Neural cell (in vitro differentiated cells): ENCODE measurements around the gene OR6C2.

Experiments
- EP300 ChIP-seq: fragments of 450-650 bp; conservative IDR thresholded peaks from 2 replicates; pipeline ENCODE4 v1.6.1; 2014; ENCODE audit warnings: antibody characterized with exemption, mild to moderate bottlenecking, moderate library complexity; ENCODE audit not compliant: poor library complexity, severe bottlenecking
- EZH2 ChIP-seq: fragments of 200-600, 300-800 bp; shearing (Covaris generic), sonication (generic); IDR thresholded peaks from 2 replicates; pipeline ENCODE4 v1.6.1; 2014; ENCODE audit warnings: antibody characterized with exemption, low read length, borderline replicate concordance, mild to moderate bottlenecking; ENCODE audit not compliant: insufficient read depth, poor library complexity, severe bottlenecking
- POLR2AphosphoS5 ChIP-seq: IDR thresholded peaks from 2 replicates; pipeline ENCODE4 v1.6.1; 2012
- RAD21 ChIP-seq: fragments of 450-650 bp; conservative IDR thresholded peaks from 2 replicates; pipeline ENCODE4 v1.6.1; 2014; ENCODE audit warnings: antibody characterized with exemption, mild to moderate bottlenecking, moderate library complexity
- TF ChIP-seq, protein P1 (sequence below): fragments of 450-650 bp; IDR thresholded peaks from 2 replicates; pipeline ENCODE4 v1.5.1; 2014; ENCODE audit warnings: antibody characterized with exemption, mild to moderate bottlenecking, moderate library complexity; ENCODE audit not compliant: poor library complexity, severe bottlenecking
- TF ChIP-seq, protein P2 (sequence below): IDR thresholded peaks from 2 replicates; pipeline ENCODE4 v1.6.1; 2012; ENCODE audit warnings: borderline replicate concordance

DNA sequence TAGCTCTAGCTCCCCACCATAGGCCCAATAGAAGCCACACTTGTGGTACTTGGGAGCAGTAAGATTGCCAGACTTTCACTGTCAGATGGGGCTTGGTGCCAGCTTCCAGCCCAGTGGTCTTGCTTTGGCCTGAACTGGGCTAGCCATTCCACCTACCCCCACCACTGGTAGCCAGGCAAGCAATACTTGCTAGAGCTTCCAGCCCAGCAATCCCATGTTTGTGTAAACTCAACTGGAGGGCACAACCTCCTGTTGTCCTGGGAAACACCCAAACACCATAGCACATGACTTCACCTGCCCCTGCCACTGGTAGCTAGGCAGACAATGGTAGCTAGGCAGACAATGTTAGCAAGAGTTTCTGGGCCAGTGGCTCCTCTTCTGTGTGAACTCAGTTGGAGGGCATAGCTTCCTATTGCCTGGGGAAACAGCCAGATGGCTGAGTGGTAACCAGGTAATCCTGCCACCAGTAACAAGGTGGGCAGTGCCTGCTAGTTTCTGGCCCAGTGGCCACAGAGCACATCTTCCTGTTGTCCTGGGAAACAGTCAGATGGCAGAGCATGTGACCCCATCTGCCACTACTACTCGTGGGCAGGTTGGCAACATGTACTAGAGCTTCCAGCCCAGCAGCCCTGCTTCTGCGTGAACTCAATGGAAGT lies 23.4 kb upstream of the OR6C2 start:
- TF ChIP-seq POLR2AphosphoS5 (no peak), EP300 (no peak), RAD21 (no peak), EZH2 (no peak)
- TF ChIP-seq, protein P1, sequence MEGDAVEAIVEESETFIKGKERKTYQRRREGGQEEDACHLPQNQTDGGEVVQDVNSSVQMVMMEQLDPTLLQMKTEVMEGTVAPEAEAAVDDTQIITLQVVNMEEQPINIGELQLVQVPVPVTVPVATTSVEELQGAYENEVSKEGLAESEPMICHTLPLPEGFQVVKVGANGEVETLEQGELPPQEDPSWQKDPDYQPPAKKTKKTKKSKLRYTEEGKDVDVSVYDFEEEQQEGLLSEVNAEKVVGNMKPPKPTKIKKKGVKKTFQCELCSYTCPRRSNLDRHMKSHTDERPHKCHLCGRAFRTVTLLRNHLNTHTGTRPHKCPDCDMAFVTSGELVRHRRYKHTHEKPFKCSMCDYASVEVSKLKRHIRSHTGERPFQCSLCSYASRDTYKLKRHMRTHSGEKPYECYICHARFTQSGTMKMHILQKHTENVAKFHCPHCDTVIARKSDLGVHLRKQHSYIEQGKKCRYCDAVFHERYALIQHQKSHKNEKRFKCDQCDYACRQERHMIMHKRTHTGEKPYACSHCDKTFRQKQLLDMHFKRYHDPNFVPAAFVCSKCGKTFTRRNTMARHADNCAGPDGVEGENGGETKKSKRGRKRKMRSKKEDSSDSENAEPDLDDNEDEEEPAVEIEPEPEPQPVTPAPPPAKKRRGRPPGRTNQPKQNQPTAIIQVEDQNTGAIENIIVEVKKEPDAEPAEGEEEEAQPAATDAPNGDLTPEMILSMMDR: no peak
- TF ChIP-seq, protein P2, sequence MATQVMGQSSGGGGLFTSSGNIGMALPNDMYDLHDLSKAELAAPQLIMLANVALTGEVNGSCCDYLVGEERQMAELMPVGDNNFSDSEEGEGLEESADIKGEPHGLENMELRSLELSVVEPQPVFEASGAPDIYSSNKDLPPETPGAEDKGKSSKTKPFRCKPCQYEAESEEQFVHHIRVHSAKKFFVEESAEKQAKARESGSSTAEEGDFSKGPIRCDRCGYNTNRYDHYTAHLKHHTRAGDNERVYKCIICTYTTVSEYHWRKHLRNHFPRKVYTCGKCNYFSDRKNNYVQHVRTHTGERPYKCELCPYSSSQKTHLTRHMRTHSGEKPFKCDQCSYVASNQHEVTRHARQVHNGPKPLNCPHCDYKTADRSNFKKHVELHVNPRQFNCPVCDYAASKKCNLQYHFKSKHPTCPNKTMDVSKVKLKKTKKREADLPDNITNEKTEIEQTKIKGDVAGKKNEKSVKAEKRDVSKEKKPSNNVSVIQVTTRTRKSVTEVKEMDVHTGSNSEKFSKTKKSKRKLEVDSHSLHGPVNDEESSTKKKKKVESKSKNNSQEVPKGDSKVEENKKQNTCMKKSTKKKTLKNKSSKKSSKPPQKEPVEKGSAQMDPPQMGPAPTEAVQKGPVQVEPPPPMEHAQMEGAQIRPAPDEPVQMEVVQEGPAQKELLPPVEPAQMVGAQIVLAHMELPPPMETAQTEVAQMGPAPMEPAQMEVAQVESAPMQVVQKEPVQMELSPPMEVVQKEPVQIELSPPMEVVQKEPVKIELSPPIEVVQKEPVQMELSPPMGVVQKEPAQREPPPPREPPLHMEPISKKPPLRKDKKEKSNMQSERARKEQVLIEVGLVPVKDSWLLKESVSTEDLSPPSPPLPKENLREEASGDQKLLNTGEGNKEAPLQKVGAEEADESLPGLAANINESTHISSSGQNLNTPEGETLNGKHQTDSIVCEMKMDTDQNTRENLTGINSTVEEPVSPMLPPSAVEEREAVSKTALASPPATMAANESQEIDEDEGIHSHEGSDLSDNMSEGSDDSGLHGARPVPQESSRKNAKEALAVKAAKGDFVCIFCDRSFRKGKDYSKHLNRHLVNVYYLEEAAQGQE: no peak
